ENCODE data around the gene MT1X.
"Not testable (repeated sequence)": the region's sequence is repeated elsewhere in the genome, so short reads cannot be mapped to it uniquely, and the experiment has no call there.

MT1X gene

DNA sequence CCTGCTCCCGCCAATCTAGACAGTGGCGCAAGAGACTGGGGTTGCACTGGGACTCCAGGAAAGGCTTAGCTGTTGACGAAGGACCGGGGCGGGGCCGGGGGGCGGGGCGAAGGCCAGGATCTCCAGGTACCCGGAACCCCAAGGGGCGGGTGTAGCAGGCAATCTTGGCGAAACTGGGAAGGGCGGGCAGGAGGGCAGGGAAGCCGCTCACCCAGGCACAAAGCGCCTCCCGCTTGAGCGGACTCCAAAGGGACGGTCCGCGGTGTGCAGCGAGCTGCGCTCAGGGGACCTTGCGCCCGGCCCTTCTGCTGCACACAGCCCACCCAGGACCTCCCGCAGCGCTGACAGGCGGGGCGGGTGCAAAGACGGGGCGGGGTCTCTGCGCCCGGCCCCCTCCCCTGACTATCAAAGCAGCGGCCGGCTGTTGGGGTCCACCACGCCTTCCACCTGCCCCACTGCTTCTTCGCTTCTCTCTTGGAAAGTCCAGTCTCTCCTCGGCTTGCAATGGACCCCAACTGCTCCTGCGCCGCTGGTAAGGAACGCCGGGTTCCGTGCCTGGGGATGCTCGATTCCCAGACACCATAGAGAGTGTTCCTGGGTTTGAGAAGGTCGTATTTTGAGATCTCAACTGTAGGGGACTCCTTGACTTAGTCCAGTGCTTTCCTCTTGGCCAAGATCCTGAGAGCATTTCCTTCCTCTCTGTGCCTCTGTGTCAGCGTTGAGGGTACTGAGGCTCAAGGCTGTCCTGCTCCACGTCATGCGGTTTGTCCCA lies 24.5 kb upstream of the MT1X start, which contains the start of gene MT1F:
TSS of gene MT1F (plus strand) at position 405 of the 772 bp plus-strand sequence. CDS start at position 505, 100 bp downstream.
- peak; percentile 89 for DNase-seq

DNA sequence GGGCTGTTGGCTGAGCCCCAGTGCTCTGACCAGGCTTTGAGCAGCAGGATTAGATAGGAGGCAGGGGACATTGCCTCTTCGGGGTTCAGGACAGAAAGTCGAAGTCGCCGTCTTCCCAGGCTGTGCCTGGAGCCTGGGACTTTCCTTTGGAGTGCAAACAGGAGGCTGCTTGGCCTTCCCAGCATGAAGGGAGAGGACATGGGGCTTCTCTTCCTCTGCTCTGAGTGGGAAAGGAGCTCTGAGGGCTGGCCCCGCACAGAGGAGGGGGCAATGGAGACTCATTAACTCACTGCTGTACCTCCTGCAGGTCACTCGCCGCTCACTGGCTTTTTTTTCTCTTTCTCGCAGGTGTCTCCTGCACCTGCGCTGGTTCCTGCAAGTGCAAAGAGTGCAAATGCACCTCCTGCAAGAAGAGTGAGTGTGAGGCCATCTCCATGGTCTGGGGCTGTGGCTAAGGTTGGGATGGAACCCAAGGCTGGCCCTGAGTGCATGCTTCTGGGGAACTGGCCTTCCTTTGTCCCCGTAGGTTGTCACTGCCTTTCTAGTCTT lies 23.9 kb upstream of the MT1X start:
- DNase-seq: no peak

DNA sequence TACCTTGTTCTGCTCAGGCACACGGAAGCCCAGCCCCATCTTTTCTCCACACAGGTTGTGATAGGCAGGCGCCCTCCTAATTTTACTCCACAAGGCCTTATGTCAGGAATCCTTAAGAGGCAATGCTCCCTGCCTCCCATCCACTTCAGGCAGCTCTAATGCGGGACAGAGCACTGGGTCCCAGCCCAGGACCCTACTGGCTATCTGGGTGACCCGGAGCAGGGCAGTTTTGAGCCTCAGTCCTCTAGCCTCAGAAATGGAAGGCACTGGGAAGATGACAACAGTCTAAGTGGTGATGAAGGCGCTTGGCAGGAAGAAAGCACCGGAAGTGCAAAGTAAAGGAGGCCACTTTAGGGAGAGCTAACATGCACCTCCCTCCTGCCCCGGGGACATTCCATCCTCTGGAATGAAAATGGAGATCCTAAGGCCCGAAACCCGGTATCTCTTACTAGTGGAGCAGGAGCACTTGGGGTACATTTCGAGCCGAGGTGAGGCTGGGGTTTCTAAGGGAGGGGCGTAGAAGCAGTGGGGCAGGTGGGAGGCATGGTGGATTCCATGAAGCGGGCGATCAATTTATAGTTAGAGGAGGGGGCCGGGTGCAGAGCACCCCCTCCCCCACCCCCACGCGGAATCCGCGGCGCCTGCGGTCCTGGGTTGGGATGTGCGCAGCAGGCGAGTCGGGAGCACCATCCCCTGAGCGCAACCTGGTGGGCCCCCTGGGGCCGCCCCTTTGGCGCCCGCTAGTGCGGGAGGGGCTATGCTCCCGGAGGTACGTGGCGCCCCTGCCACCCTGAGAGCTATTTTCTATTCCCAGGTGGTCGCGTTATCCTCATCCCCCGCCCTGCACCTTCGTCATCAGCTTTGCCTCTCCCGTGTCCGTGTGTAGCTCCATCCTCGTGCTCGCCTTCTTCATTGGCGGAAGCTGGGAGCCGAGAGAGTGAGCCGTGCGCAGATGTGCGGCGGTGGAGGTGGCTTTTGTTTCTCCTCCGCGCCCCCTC lies 19.6 kb upstream of the MT1X start:
- DNase-seq: no peak

DNA sequence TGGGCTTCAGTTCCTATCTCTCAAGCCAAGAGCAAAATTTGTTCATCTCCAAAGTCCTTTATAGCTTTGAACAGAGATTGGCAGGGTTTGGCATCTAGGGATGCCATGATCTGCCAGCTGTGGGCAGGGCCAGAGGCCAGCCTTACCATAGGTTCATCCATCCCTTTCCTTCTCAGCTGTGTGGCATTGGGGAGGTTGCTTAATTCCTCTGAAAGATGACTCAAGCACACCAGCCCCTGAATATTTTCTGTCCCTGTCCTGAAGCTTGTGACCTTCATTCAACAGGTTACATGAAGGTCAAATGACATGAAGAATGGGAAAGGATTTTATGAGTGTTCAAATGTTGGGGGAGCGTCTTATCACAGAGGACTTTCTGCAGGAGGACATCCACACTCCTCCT lies 17.8 kb upstream of the MT1X start:
- DNase-seq: no peak

- DNase-seq: not testable (repeated sequence)
These were observed 16.7 kb upstream of the MT1X start for GRCh38 chr16:56665286-56666261.

GRCh38 chr16:56667581-56668571 lies 14.4 kb upstream of the MT1X start, which contains the start of gene MT1G:
Gene MT1G, minus strand, starts transcription at chr16:56668065. Its CDS starts 72 bp downstream, at chr16:56667993.
- peak; percentile 81 for DNase-seq

GRCh38 chr16:56669005-56669839 lies 13.0 kb upstream of the MT1X start, which contains the start of gene MT1H:
Gene MT1H, plus strand, starts transcription at chr16:56669814. Its CDS starts 71 bp downstream, at chr16:56669885.
- peak; percentile 20 for DNase-seq

DNA sequence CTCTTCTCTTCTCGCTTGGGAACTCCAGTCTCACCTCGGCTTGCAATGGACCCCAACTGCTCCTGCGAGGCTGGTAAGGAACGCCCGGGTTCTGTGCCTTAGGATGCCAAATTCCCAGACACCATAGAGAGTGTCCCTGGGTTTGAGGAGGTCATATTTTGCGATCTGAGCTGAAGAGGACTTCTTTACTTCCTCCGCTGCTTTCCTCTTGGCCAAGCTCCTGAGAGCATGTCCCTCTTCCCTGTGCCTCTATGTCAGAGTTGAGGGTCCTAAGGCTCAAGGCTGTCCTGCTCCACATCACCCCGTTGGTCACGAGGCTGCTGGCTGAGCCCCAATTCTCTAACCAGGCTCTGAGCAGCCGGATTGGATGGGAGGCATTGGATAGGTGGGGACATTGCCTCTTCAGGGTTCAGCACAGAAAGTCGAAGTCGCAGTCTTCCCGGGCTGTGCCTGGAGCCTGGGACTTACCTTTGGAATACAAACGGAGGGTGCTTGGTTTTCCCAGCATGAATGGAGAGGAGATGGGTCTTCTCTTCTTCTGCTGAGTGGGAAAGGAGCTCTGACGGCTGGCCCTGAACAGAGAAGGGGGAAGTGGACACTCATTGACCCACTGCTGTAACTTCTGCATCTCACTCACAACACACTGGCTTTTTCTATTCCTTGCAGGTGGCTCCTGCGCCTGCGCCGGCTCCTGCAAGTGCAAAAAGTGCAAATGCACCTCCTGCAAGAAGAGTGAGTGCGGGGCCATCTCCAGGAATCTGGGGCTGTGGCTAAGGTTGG lies 12.2 kb upstream of the MT1X start:
- DNase-seq: peak; percentile 29

DNA sequence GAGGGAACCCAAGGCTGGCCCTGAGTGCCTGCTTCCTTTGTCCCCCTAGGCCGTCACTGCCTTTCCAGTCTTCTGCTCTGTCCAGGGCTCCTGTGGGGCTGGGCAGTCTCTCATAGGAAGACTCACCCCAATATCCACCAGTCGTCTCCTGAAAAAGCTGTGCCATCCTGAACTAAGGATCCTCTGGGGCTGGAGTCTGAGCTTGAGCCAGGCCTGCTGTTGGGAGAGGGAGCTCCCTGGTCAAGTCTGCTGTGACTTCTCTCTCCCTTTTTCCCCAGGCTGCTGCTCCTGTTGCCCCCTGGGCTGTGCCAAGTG lies 11.7 kb upstream of the MT1X start:
- DNase-seq: no peak

DNA sequence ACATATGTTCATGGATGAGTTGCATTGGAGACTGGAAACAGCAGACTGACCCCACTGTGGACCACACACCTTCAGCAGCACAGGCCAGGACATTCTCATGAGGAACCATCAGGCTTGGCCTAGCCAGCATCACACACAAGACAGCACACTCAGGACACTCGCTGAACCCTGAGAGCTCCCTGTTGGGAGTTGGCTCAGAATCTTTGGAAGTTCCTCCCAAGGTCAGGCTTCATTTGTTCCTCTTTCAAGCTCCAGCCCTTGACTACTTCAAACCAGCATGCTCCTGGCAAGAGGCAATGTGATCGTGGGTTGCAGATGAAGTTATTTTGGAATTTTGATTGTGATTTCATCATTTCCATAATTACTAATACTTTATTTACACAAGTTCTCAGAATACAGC lies 10.6 kb upstream of the MT1X start:
- DNase-seq: peak; percentile 20

DNA sequence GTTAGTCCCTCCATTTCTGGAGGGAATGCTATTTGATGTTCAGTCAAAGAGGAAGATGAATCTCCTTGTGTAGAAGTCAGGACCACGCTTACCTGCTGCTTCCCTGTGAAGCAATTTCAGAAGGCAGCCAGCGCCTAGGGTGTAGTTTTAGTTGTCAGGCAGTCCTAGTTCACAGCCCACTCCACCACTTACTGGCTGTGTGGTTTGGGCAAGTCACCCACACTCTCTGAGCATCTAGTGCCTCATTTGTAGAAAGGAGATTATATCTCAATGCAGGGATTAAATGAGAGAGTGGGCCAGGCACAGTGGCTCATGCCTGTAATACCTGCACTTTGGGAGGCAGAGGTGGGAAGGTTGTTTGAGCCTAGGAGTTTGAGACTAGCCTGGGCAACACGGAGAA lies 10.1 kb upstream of the MT1X start:
- not testable (repeated sequence) for DNase-seq

DNA sequence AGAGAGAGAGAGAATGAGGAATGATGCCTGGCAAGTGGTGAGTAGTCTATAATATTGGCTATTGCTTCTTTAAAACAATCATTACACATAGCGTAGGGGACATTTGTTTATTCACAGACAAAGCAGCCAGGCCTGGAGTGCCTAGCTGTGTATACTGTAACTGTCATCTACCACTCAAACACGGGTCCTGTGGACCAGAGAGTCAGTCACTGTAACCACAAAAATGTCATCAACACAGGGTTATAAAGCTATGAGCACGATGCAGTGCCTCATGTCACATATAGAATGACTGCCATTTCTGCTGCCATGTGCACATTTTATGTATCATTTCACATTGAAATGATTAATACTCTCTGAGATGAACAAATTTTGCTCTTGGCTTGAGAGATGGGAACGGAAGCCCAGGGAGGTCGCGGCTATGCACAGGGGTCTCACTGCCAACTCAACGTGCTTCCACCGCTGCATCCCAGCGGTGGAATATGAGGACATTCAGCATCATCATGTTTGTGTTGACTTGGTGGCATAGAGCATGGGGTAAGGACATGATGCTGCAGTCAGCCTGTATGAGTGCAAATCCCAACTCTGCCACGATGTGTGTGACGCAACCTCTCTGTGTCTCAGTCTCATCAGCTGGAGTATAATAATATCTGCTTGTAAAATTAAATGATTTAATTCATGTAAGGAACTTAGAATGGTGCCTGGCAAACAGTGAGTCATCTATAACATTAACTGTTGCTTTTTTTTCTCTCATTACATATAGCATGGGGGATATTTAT lies 9.3 kb upstream of the MT1X start:
- peak; percentile 25 for DNase-seq

DNA sequence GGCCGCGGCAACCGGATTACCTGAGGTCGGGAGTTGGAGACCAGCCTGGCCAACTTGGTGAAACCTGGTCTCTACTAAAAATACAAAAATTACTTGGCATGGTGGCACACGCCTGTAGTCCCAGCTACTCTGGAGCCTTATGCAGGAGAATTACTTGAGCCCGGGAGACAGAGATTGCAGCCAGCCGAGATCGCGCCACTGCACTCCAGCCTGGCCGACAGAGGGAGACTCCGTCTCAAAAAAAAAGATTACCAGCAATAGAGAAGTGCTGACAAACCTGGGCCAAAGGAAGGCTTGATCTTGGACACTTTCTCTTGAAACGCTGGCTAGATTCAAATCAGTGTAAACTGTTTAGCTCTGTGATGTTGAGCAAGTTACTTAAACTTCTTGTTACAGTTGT lies 8.3 kb upstream of the MT1X start:
- DNase-seq: peak; percentile 58

- DNase-seq: not testable (repeated sequence)
These were observed 7.7 kb upstream of the MT1X start for GRCh38 chr16:56674570-56674969.

DNA sequence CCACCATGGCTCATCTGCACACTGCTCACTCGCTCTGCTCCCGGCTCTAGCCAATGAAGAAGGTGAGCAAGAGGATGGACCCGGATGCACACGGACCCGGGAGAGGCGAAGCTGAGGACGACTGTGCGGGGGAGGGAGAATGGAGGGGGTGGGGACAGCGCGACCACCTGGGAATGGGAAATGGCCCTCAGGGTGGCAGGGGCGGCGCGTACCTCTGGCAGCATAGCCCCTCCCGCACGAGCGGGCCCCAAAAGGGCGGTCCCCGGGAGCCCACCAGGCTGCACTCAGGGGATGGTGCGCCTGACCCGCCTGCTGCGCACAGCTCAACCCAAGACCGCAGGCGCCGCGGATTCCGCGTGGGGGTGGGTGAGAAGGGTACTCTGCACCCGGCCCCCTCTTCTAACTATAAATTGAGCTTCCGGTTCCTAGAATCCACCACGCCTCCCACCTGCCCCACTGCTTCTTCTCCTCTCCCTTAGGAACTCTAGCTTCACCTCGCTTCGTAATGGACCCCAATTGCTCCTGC lies 6.5 kb upstream of the MT1X start:
- DNase-seq: no peak

DNA sequence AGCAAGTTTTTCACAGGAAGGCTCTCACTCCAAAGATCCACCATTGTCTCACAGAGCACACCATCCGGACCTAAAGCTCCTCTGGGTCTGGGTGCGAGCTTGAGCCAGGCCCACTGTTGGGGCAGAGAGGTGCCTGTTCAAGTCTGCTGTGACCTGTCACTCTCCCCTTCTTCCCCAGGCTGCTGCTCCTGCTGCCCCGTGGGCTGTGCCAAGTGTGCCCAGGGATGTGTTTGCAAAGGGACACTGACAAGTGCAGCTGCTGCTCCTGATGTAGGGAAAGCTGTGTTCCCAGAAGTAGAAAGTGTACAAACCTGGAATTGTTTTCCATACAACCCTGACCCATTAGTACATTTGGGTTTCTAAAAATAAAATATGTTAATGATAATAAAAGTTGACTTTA lies 4.8 kb upstream of the MT1X start:
- DNase-seq: no peak

- no peak for DNase-seq
These were observed 3.1 kb upstream of the MT1X start for GRCh38 chr16:56679078-56679730.
